H7 (cell line): ENCODE data around the gene PCNX1. TPM values are rescaled to one million over a fixed set of nuclear protein-coding genes. Genes with fewer than 3 reads are reported as not detected.

Source experiments
- DNase-seq: peaks from one replicate; pipeline ENCODE4 v3.0.0; 2012
- H3K27me3 ChIP-seq: 2 replicates; pipeline ENCODE4 v1.6.0; 2011; ENCODE audit warnings: mild to moderate bottlenecking, low read length; ENCODE audit not compliant: control insufficient read depth, insufficient read depth
- H3K36me3 ChIP-seq: replicated peaks from 2 replicates; pipeline ENCODE4 v1.5.1; 2011; ENCODE audit warnings: low read length; ENCODE audit not compliant: control insufficient read depth, insufficient read depth
- H3K4me3 ChIP-seq: 2 replicates; pipeline ENCODE4 v1.5.1; 2011; ENCODE audit warnings: low read depth, mild to moderate bottlenecking, control low read depth, low read length, moderate library complexity; ENCODE audit not compliant: insufficient read depth
- total RNA-seq: library from RNA; depleted of rRNA; stranded (reverse); fragments of >200 nt; shearing (Covaris generic); gene quantifications from 2 replicates; pipeline ENCODE4 v1.2.3, GENCODE V29; 2014

Gene PCNX1
- total RNA-seq, 1 experiment from 2014 or later = 29.1 TPM

DNA sequence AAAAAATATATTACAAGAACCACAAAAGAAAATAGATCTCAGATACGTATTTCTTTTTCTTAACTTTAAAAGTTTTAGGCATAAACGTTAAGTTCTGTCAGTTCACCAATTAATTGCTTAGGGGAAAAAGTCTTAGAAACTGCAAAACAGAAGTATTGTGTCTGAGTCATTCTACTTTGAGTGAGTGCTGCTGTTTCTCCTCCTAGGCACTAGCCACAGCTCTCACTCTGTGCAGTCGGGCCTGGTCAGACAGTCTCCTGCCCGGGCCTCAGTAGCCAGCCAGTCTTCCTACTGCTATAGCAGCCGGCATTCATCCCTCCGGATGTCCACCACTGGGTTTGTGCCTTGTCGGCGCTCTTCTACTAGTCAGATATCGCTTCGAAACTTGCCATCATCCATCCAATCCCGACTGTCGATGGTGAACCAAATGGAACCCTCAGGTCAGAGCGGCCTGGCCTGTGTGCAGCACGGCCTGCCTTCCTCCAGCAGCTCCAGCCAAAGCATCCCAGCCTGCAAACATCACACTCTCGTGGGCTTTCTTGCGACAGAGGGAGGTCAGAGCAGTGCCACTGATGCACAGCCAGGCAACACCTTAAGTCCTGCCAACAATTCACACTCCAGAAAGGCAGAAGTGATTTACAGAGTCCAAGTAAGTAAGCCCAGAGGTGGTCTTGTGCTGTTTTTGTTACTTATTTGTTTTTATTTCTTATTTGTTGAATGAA is 201.3 kb downstream of the PCNX1 start:
- Histone ChIP-seq H3K27me3 (no peaks in the 10 kb centered on the region), H3K4me3 (no peak overlapping the region), H3K36me3 (peaks cover 3% of the 10 kb centered on the region)
- no peak for DNase-seq

DNA sequence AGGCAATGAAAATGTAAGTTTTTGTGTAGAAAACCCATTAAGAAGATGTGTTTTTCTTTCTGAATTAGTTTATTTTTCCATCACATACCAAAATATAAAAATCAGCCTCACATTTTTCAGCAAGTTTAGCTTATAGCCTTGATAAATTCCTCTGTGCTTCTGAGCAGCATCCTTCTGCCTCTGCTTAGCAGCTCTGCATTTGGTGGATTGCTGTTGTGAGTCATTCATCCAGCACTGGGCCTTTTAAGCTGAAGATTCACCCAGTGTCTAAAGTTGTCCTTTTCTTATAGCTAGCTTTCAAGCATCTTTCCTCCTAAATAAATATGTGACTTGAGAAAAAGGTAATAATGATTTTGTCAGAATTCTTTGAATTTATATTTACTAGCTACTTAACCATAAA is 206.1 kb downstream of the PCNX1 start:
- no peak overlapping the region for H3K4me3 ChIP-seq
- no peaks in the 10 kb centered on the region; the same call in 1 of the 2 replicates for H3K36me3 ChIP-seq
- no peaks in the 10 kb centered on the region for H3K27me3 ChIP-seq
- no peak for DNase-seq

DNA sequence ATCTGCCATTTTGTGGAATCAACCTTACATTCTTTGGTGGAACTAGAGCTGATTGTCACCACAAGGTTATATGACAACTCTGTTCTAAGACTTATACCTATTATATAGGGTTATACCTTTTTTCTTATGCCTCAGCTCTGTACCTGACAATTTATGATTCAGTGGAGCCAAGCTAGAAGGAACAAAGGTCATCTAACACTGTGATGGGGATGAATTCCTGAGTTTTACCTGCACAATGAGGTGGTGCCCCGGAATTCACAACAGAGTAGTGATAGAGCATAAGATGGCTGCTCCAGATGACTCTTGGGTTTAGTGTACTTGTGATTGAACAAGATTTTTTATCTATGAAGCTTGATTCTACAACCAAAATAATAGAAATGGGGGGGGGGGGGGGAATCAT is 207.3 kb downstream of the PCNX1 start:
- DNase-seq = no peak
- Histone ChIP-seq H3K4me3 (no peak overlapping the region), H3K36me3 (no peaks in the 10 kb centered on the region), H3K27me3 (no peaks in the 10 kb centered on the region)

DNA sequence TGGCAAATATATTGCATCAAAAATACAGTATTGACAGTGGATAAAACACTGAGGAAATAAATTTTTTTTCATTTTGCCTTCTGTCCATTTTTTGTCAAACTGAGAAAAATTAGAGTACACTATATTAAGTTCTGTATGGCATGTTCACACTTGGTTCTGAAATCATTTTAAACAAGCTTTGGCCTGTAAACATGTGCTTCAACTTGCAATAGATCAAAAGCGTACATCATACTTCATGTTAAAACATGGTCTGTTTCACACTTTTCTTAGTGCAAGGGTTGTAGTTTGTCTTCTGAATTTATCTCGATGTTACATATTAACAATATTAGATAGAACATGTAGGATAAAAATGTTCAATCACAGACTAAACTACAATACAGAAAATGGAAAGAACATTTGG is 208.0 kb downstream of the PCNX1 start:
- DNase-seq = no peak
- H3K27me3 ChIP-seq = no peaks in the 10 kb centered on the region
- no peaks in the 10 kb centered on the region for H3K36me3 ChIP-seq
- H3K4me3 ChIP-seq = no peak overlapping the region

DNA sequence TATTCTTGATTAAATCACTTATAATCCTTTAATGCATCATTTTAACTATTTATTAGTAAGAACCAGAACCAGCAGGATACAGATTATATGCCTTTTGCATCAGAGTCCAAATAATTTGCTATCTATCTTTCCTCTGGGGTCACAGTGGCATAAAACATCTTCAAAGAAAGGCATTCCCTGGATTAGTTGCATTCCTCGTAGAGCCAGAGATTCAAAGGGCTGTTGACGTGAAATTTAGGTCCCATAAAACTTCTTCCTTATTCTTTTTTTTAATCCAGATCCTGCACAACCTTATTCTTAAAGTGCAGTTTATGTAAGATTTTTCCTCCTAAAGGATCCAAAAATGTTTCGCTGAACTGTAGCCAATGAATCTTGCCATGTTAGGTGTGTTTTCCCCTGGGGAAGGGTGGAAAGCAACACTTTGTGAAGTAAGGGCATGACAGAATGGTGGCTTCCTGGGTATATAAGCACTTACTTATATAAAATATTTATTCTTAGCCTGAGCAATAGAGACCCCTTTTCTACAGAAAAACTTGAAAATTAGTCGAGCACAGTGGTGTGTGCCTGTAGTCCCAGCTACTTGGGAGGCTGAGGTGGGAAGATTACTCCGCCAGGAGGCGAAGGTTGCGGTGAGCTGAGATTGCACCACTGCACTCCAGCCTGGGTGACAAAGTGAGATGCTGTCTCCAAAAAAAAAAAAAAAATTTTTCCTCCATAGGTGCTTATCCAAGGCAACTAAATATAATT is 208.7 kb downstream of the PCNX1 start:
- Histone ChIP-seq H3K36me3 (no peaks in the 10 kb centered on the region), H3K27me3 (no peaks in the 10 kb centered on the region), H3K4me3 (no peak overlapping the region)
- no peak for DNase-seq

DNA sequence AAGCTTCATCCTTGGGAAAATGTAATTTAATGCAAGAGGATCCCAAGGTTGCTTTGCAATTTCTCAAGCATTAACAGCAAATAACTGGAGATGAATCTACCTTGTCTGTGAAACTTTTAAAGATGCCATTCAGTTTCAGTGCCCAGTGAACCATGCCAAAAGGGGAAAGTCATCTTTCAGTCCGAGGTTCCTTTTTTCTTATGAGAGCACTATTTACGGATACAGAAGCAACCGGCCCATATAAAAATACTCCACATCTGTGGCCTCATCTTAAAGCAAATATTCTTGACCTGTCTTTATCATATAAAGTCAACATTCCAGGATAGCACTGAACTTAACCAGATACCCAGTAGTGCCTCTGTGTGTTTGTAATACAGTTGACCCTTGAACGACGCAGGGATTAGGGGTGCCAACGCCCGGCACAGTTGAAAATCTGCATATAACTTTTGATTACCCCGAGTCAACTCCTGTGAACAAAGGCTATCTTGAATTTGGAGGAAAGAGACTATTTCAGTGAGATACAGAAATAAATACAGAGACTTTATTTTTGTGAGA is 209.4 kb downstream of the PCNX1 start:
- H3K4me3 ChIP-seq = no peak overlapping the region
- H3K36me3 ChIP-seq = no peaks in the 10 kb centered on the region

DNA sequence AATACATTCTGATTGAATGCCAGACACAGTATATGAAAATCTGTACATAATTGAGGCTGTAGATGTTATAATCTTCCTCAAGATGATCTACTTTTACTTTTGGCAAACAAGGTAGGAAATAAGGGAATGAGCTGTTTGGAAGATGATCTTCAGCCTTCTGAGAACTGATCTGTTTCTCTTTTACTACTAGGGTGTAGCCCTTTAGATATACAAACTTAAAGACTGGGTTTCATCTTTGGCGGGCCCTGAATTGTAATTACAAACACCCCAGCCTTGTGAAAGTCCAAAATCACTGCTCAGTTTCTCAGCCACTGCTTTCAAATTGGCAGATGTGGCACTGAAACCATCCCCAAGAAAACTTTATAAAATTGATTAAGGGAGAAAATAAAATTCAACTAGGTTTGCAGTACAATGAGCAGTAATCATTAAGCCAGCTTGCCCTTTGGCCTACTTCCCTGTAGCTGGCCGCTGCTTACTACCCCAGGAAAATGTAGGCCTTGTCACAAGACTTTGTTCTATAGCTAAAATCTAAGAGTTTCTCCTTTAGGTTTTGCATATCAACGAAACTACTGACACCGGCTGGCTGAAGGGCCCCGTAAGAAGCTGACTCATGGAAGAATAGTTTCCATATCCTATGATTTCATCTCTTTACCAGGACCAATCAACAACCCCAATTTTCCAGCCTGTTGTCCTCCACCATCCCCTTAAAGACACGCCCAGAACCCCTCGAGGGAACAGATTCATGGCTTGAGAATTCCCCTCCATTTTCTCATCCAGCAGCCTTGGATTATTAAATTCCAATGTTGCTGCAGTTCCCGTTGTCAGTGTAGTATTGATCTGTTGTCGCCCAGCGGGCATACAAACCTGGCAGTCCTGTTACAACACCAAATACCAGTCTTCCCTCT is 210.8 kb downstream of the PCNX1 start:
- DNase-seq = no peak
- Histone ChIP-seq H3K36me3 (no peaks in the 10 kb centered on the region), H3K4me3 (no peak overlapping the region), H3K27me3 (no peaks in the 10 kb centered on the region)

More for the DNA sequence above, 209.4 kb downstream of the PCNX1 start:
- no peak for DNase-seq
- no peaks in the 10 kb centered on the region for H3K27me3 ChIP-seq

DNA sequence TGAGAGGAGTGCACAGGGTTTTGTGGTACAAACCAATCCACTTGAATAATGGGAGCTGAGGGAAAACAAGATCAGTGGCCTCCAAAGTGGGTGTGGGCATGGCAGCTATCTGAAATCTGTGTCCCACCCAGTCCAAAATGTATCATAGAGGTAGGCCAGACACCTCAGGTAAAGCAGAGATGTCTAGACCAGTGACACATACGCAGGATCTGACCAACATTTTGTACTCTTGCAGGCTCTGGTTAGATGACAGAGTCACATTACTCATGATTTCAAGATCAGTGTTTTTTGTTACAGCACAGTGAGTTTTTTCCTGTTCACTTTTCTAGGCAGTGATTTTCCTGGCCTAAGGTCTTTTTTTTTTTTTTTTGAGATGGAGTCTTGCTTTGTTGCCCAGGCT is 211.8 kb downstream of the PCNX1 start:
- no peak for DNase-seq
- Histone ChIP-seq H3K36me3 (no peaks in the 10 kb centered on the region), H3K27me3 (no peaks in the 10 kb centered on the region), H3K4me3 (no peak overlapping the region)

DNA sequence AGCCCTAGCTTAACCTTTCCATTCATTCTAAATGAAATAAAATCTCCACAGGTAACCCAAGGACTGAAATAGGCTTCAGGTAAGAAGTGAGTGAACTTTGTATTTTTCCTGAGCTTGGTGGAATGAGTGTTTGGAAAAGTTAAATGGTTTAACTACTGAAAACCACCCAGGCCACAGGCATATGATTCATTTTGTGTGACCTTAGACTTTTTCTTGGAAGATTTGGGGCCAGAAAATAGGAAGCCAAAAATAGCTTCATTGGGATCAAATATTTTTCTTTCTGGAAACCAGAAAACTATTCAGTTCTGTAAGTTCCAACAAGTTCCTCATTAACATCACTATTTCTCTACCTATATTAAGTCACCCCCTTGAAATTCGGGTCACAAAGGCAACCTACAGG is 212.6 kb downstream of the PCNX1 start:
- no peaks in the 10 kb centered on the region for H3K36me3 ChIP-seq
- no peak overlapping the region for H3K4me3 ChIP-seq
- no peaks in the 10 kb centered on the region for H3K27me3 ChIP-seq
- DNase-seq = no peak

DNA sequence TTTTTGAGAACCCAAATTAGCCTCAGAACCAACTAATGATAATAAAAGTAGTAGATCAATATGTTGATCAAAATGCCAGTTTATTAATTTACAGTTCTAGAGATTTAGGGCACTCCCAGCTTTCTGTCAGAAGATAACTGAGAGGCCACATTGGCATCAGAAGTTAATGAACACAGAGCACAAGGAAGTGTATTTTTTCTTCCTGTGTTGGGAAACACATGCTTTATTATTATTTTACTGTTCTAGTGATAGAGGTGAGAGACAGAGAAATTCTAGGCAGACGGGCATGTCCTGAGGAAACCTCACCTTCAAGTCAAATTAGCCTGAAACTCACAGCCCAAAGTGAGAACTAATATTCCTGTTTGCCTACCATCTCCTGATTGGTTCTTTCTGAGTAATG is 213.7 kb downstream of the PCNX1 start:
- no peak for DNase-seq
- no peaks in the 10 kb centered on the region for H3K36me3 ChIP-seq
- no peak overlapping the region for H3K4me3 ChIP-seq
- no peaks in the 10 kb centered on the region for H3K27me3 ChIP-seq

DNA sequence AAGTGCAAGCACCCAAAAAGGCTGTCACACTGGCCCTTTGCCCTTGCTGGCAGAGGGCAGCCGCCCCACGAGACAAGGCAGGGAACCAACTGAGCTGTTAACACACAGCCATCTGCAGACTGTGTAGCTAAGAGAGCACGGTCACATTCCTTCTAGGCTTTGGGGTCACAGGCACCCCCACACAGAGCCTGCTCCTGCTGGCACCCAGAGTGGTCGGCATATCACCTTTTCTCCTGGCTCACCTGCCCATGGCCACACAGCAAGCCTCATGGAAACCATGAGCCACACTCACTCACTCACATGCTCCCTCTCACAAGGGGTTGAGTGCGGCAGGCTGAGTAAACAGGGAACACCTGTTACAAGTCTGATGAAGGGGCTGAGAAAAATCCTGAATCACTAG is 214.5 kb downstream of the PCNX1 start:
- DNase-seq = no peak
- no peaks in the 10 kb centered on the region for H3K36me3 ChIP-seq
- H3K27me3 ChIP-seq = no peaks in the 10 kb centered on the region
- no peak overlapping the region for H3K4me3 ChIP-seq

DNA sequence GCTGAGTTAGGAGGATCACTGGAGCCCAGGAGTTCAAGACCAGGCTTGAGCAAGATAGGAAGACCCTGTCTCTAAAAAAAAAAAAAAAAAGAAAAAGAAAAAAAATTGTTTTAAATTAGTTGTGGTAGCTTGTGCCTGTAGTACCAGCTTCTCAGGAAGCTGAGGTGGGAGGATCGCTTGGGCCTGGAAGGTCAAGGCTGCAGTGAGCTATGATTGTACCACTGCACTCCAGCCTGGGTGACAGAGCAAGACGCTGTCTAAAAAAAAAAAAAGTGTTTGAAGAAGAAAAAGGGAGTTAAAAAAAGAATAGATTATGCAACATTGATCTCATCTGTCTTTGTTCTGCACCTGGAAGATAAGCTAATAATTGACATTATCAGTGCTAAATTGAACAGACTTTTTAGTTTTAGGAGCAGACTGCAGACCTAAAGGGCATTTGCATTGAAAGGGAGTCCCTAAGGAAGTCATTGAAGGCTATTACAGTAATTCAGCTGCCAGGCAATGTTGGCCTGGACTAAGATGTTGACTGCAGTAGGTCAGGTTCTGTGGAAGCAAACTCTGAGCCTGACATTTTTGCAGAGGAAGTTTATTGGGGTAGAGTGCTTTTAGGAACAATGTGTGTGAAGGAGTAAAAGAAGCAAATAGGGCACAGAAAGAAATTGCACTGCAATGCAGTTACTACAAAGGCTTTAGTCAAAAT is 215.8 kb downstream of the PCNX1 start:
- H3K27me3 ChIP-seq = no peaks in the 10 kb centered on the region
- DNase-seq = no peak
- H3K36me3 ChIP-seq = no peaks in the 10 kb centered on the region
- no peak overlapping the region for H3K4me3 ChIP-seq

DNA sequence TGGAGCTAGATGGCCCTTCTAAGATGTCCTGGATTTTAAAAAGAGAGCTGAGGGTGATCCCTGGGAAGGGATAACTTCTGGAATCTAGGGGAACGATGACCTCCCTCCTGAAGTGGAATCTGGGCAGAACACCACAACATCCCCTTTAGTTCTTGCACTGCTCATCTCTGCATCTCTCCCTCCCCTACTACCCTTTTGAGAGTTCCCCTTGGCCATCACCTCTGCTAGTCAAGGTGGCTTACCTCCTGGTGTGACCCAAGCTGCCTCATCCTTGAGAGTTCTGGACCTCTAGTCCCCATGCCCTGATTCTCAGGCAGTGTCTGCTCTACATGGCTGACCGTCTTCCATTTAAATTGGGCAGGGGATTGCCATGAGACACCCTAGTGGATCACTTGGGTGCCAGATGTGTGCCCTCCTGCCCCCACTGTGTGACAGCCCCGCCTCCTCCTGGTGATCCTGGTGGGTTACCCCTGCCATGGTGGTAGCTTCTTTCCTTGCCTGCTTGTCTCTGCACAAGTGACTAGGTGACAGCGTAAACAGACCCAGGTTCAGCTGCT is 216.4 kb downstream of the PCNX1 start:
- Histone ChIP-seq H3K27me3 (no peaks in the 10 kb centered on the region), H3K4me3 (no peak overlapping the region), H3K36me3 (no peaks in the 10 kb centered on the region)
- DNase-seq = no peak
